DMS 273 treated with DMSO at 0.1 percent for 48 hours (cell line): Measurements from ENCODE around the gene KLF6.

ENCODE experiments used
- DNase-seq: peaks from one replicate; lab custom pipeline; 2025; lab: John Stamatoyannopoulos, UW

The KLF6 gene

GRCh38 chr10:3728563-3728962 lies 56.4 kb downstream of the KLF6 start:
- no peak for DNase-seq

GRCh38 chr10:3727268-3727667 lies 57.7 kb downstream of the KLF6 start:
- no peak for DNase-seq
